Esophagus squamous epithelium (tissue), 4 donors: ENCODE data around the gene GIGYF2.

Experiments used
- CTCF ChIP-seq, 6 experiments: fragments of 450-650 bp in 4 of 6; fragments of 200-600 bp in 2 of 6; sonication (generic) in 2 of 6; IDR thresholded peaks; one replicate each; pipeline ENCODE4 v1.5.1; 2016 to 2019; ENCODE audit warnings: antibody characterized with exemption in 6 of 6, mild to moderate bottlenecking in 4 of 6, moderate library complexity in 4 of 6
- POLR2A ChIP-seq, 4 donors: fragments of 450-650 bp; IDR thresholded peaks; one replicate each; pipeline ENCODE4 v1.6.1; 2017; ENCODE audit warnings: antibody characterized with exemption in 4 of 4, mild to moderate bottlenecking in 4 of 4, moderate library complexity in 3 of 4

- TF ChIP-seq POLR2A (IDR thresholded peaks at IDR 0.05) (no peak), CTCF (IDR thresholded peaks at IDR 0.05) (no peak)
Observed at GRCh38 chr2:232700154-232700553, 3.0 kb downstream of the GIGYF2 start.
